Colonic mucosa (tissue), 4 donors: Measurements from ENCODE around the gene LGR4. TPM values are rescaled to one million over a fixed set of nuclear protein-coding genes. Genes with fewer than 3 reads are reported as not detected.
A peak's percentile ranks its signal among the peaks of the same experiment; 100 is the strongest.

Source experiments
- DNase-seq: peaks from one replicate; pipeline ENCODE4 v3.0.0-alpha.2; 2020
- H3K27ac ChIP-seq: fragments of 200-600 bp; one replicate; pipeline ENCODE4 v1.8.0; 2021
- H3K27me3 ChIP-seq: fragments of 200-600 bp; one replicate; pipeline ENCODE4 v1.8.0; 2021
- H3K36me3 ChIP-seq: fragments of 200-600 bp; one replicate; pipeline ENCODE4 v1.8.0; 2021
- H3K4me1 ChIP-seq: fragments of 200-600 bp; one replicate; pipeline ENCODE4 v1.8.0; 2021; ENCODE audit warnings: mild to moderate bottlenecking
- H3K4me3 ChIP-seq: fragments of 200-600 bp; one replicate; pipeline ENCODE4 v1.8.0; 2021
- H3K9ac ChIP-seq, 2 donors: one replicate each; pipeline ENCODE4 v1.7.0; 2013; ENCODE audit warnings: control low read depth in 2 of 2, low read depth in 2 of 2, low read length in 2 of 2
- H3K9me3 ChIP-seq: fragments of 200-600 bp; one replicate; pipeline ENCODE4 v1.8.0; 2021
- intact Hi-C: fragments of 100-400 bp; cut with DNase I; formaldehyde crosslinking; loops from one replicate; pipeline ENCODE4 v1.14.1; 2022
- total RNA-seq, 2 donors: library from RNA; stranded (reverse); fragmentation: NEBNext Ultra II Directional in 1 of 2; extraction: Animal tissue kit (Norgen Biotek cat#: 25700) in 1 of 2; gene quantifications; one replicate each; pipeline ENCODE4 v1.2.1, GENCODE V29; 2021
- TF ChIP-seq, protein P1 (sequence below): fragments of 200-600 bp; IDR thresholded peaks from one replicate; pipeline ENCODE4 v1.8.0; 2022; ENCODE audit warnings: antibody characterized with exemption, mild to moderate bottlenecking
- donor health status: healthy.
- donor health status: DM: no; HTN: no; CAD: no.
- donor health status: DM: no; HTN: no; CAD: no.

The LGR4 gene
- total RNA-seq, 2 donors from 2014 or later = 88.2 to 94.5 TPM

DNA sequence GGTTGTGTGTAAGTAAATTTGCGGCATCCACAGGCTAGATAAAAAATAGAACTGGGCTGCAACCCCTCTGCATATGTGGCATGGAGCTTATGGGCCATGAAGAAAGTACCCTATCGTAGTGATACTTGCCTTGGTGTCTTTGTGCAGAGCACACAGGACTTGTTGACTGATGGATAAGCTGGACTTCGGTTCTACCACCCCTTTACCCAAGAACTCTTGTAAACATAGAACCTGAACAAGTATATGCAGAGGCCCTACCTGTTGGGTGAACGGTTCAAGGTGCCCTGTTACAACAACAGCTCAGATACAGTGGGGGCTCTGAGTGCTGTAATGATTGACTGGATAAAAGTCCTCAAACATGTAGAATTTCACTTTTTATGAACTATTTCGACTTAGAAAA, 3.0 kb upstream of the LGR4 start:
- H3K27me3 ChIP-seq = no peaks in the 10 kb centered on the region
- no peaks in the 10 kb centered on the region for H3K36me3 ChIP-seq
- no peak overlapping the region for H3K4me3 ChIP-seq
- H3K4me1 ChIP-seq = no peaks in the 10 kb centered on the region
- H3K9me3 ChIP-seq = no peaks in the 10 kb centered on the region
- TF ChIP-seq, protein P1, sequence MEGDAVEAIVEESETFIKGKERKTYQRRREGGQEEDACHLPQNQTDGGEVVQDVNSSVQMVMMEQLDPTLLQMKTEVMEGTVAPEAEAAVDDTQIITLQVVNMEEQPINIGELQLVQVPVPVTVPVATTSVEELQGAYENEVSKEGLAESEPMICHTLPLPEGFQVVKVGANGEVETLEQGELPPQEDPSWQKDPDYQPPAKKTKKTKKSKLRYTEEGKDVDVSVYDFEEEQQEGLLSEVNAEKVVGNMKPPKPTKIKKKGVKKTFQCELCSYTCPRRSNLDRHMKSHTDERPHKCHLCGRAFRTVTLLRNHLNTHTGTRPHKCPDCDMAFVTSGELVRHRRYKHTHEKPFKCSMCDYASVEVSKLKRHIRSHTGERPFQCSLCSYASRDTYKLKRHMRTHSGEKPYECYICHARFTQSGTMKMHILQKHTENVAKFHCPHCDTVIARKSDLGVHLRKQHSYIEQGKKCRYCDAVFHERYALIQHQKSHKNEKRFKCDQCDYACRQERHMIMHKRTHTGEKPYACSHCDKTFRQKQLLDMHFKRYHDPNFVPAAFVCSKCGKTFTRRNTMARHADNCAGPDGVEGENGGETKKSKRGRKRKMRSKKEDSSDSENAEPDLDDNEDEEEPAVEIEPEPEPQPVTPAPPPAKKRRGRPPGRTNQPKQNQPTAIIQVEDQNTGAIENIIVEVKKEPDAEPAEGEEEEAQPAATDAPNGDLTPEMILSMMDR = no peak
- DNase-seq = no peak
- intact Hi-C loops = loop anchor here (10.0 kb wide), 1 partner anchor 111 kb away; the partner anchor contains the start of gene CCDC34
- H3K9ac ChIP-seq = no peak overlapping the region
- H3K27ac ChIP-seq = no peak overlapping the region

GRCh38 chr11:27473017-27473406, 422 bp upstream of the LGR4 start:
- Histone ChIP-seq H3K27me3 (no peaks in the 10 kb centered on the region), H3K27ac (peak overlapping the region; percentile 49), H3K9me3 (no peaks in the 10 kb centered on the region), H3K4me1 (no peaks in the 10 kb centered on the region), H3K36me3 (no peaks in the 10 kb centered on the region), H3K9ac (peak overlapping the region in 1 of 2 donors; percentile 81), H3K4me3 (peak overlapping the region; percentile 1)
- no peak for DNase-seq
- TF ChIP-seq, protein P1 = no peak
- intact Hi-C loops = loop anchor here (10.0 kb wide), 1 partner anchor 108 kb away; the partner anchor contains the start of gene CCDC34

DNA sequence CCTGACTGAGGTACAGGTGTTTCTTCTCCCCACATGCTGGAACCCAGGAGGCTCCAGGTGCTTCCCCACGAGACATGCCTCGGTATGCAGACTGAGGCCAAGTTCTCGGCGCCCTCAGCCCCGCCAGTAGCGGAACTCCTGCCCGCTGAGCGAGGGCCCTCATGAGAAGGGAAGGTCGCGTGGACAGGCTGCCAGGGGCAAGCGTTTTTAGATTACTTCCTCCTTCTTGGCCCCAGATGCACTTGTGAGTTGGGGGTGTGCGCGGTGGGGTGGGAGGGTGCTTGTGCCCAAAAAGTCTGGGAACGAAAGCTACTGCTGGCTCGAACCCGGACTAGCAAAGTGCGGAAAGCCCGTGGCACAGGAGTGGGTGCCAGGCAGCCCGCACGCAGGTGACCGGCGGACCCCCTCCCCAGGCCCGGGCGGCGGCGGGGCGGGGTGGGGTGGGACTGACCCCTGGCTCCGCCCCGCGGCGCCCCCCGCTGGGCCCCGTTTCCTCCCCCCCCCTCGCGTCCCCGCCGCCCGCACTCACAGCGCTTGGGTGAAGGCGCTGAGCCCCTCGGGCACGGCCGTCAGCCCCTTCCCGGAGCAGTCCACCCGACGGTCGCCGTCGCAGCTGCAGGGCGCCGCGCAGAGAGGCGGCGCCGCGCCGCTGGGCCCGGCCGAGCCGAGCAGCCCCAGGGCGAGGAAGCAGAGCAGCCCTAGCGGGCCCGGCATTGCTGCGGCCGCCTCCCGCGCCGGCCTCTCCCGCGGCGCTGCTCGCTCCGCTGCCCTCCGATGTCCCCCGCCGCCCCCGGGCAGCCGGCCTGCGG, 797 bp downstream of the LGR4 start:
- no peaks in the 10 kb centered on the region for H3K4me1 ChIP-seq
- peak overlapping the region; percentile 91 for H3K27ac ChIP-seq
- TF ChIP-seq, protein P1 = no peak
- intact Hi-C loops = loop anchor here (10.0 kb wide), 1 partner anchor 107 kb away; the partner anchor contains the start of gene CCDC34
- peak overlapping the region; percentile 96 to 99 for H3K9ac ChIP-seq
- H3K27me3 ChIP-seq = no peaks in the 10 kb centered on the region
- no peaks in the 10 kb centered on the region for H3K9me3 ChIP-seq
- no peaks in the 10 kb centered on the region for H3K36me3 ChIP-seq
- DNase-seq = peak; percentile 47
- peak overlapping the region; percentile 74 for H3K4me3 ChIP-seq

DNA sequence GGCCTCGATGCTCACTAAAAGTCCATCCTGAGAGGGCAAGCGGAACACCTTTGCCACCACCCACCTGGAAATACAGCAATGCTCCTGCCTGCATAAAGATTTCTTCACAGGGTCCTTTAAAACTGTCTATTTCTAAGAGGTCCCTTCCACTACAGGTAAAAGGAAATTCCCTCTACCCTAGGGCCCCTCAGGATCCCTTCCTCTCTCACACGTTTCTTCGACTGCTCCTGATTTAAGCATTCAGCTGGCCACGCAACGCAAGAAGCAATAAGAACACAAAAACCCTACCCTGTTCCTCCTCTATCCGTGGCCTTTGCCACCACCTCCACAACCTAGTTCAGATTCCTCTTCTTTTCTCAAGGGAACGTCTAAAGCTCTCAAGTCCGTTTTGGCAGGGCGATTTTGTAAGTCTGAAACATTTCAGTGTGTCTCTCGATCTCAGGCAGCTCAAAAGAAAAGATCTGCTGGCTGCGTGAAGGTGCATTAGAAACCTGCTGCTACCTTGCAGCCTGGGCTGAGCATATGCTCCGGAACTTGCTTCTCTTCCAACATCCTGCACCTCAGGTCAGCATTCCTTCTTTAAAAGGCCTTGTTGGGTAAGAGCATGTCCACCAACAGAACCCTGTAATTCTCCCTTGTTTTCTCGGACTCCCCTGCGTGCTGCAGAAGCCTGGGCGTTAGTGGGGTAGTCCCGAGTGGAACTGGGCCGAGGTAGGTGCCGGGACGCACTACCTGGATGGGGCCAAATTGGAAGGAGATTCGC, 1.6 kb downstream of the LGR4 start:
- peak; percentile 49 for DNase-seq
- Histone ChIP-seq H3K9me3 (no peaks in the 10 kb centered on the region), H3K27ac (peak overlapping the region; percentile 91), H3K4me1 (no peaks in the 10 kb centered on the region), H3K4me3 (peak overlapping the region; percentile 74), H3K36me3 (no peaks in the 10 kb centered on the region), H3K9ac (peak overlapping the region; percentile 85 to 99), H3K27me3 (no peaks in the 10 kb centered on the region)
- intact Hi-C loops = loop anchor here (10.0 kb wide), 1 partner anchor 106 kb away; the partner anchor contains the start of gene CCDC34
- TF ChIP-seq, protein P1 = no peak

- TF ChIP-seq, protein P1 = no peak
- Histone ChIP-seq H3K27me3 (no peaks in the 10 kb centered on the region), H3K9ac (peak overlapping the region in 1 of 2 donors; percentile 99), H3K36me3 (no peaks in the 10 kb centered on the region), H3K27ac (peak overlapping the region; percentile 91), H3K9me3 (no peaks in the 10 kb centered on the region), H3K4me3 (peak overlapping the region; percentile 74), H3K4me1 (no peaks in the 10 kb centered on the region)
- DNase-seq = no peak
- intact Hi-C loops = loop anchor here (10.0 kb wide), 1 partner anchor 105 kb away; the partner anchor contains the start of gene CCDC34
These were observed 2.4 kb downstream of the LGR4 start for GRCh38 chr11:27470166-27470565.
